NB4 (cell line): ENCODE measurements around the gene KCNG3.

Experiments
- POLR2A ChIP-seq: IDR thresholded peaks from 2 replicates; pipeline ENCODE4 v1.6.1; 2011; ENCODE audit warnings: mild to moderate bottlenecking; ENCODE audit not compliant: insufficient read length; ENCODE audit errors: extremely low read depth
- TF ChIP-seq, protein P1 (sequence below): IDR thresholded peaks from one replicate; pipeline ENCODE4 v1.5.1; 2012; ENCODE audit warnings: low read depth, low read length

DNA sequence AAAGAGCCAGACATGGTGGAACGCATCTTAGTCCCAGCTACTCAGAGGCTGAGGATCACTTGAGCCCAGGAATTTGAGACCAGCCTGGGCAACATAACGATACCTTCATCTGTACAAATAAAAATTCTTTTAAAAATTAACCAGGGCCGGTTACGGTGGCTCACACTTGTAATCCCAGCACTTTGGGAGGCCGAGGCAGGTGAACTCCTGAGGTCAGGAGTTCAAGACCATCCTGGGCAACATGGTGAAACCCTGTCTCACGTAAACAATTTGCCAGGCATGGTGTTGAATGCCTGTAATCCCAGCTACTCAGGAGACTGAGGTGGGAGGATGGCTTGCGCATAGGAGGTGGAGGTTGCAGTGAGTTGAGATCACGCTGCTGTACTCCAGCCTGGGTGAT, 25.8 kb upstream of the KCNG3 start:
- TF ChIP-seq, protein P1, sequence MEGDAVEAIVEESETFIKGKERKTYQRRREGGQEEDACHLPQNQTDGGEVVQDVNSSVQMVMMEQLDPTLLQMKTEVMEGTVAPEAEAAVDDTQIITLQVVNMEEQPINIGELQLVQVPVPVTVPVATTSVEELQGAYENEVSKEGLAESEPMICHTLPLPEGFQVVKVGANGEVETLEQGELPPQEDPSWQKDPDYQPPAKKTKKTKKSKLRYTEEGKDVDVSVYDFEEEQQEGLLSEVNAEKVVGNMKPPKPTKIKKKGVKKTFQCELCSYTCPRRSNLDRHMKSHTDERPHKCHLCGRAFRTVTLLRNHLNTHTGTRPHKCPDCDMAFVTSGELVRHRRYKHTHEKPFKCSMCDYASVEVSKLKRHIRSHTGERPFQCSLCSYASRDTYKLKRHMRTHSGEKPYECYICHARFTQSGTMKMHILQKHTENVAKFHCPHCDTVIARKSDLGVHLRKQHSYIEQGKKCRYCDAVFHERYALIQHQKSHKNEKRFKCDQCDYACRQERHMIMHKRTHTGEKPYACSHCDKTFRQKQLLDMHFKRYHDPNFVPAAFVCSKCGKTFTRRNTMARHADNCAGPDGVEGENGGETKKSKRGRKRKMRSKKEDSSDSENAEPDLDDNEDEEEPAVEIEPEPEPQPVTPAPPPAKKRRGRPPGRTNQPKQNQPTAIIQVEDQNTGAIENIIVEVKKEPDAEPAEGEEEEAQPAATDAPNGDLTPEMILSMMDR = no peak
- no peak for TF ChIP-seq POLR2A
